NCI-H2196 (cell line): ENCODE results near the gene PLGLB2.
"Not testable (repeated sequence)": the region's sequence is repeated elsewhere in the genome, so short reads cannot be mapped to it uniquely, and the experiment has no call there.

Source experiments
- DNase-seq: peaks from one replicate; lab custom pipeline; 2025; ENCODE audit not compliant: unreplicated experiment; lab: John Stamatoyannopoulos, UW

Gene PLGLB2

DNA sequence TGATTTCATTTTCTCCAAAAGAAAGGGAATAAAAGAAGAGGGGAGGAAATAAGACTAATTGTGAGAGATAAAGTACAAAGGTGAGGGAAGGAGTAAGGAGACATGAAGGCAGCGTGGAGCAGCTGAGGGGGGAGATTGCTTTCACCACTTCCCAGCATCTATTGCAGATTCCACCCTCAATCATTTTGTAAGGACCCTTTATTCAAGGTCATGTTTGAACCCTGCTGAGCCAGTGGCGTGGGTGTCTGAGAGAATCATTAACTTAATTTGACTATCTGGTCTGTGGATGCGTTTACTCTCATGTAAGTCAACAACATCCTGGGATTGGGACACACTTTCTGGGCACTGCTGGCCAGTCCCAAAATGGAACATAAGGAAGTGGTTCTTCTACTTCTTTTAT, at the start of gene PLGLB2:
Gene PLGLB2, plus strand, starts transcription at position 297 of the 400 bp plus-strand sequence. Its CDS starts 67 bp downstream, at position 364.
- DNase-seq: not testable (repeated sequence)

DNA sequence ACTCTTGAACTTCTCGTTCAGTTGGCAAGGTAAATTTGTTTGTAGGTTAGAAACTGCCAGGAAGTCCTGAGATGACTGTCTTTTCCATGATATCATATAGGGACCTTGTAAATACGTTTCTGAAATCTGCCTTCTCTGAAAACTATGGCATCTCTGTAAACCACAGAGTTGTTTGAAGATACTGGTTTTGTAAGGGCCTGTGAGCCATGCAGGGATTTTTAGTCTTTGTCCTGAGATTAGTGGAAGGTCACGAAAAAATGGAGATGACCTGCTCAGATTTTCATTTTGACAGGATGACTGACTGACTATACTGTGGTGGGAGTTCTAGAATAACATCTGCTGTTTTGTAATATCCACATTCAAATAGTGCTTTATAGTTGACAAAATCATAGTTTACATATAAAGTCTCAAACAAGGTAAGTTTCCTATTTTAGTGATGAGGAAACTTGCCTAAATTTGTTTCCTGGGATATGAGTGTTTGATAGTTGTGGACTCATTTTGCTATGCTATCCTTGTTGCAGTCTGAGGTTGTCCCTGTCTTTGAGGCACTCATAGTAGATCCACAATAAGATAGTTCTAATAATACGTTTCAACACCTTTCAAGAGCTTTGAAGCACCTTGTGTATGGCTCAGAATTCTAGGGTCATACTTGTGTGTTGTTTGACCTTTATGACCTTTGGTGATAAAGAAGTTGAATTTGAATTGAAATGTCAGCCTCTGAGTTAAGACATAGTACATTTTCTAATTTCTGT, 43.1 kb upstream of the PLGLB2 start:
- not testable (repeated sequence) for DNase-seq

DNA sequence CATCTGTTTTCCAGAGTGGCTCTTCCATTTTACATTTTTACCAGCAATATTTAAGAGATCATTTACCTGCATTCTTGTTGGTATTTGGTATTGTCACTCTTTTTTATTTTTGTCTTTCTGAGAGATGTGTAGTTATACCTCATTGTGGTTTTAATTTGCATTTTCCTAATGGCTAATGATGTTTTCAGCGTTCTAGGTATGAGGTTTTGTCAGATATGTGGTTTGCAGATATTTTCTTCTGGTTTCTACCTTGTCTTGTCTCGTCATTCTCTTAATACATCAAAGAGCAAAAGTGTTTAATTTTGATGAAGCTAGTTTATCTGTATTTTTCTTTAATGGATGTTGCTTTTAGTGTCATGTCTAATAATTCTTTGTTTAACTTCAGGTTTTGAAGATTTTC, 39.5 kb upstream of the PLGLB2 start:
- not testable (repeated sequence) for DNase-seq

DNA sequence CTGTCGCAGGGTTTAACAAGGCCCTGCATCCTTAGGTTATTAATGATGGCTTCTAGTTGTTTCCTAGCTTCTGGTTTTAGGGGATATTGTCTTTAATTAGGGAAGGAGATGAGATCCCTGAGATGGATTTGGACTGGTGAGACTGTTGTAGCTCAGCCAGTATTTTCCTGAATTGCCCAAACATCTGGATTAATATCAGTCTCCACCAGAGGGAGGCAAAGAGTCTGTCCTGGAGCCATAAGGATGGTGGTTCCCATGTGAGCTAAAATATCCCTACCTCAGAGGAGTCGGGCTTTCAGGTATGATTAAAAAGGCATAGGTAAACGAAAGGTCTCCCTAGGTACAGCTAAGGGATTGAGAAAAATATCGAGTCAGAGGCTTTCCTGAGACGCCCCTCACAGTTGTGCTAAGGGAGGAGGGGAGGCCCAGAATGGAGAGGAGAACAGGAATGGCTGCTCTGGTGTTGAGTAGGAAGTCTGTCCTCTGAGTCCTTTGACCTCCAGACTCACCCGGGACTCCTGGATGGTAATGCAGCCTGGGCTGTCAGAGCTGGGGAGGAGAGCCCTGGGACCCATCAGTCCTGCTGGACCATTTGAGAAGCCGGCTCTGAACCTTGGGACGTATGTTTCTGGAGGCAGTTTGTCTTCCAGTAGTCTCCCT, 19.8 kb upstream of the PLGLB2 start:
- not testable (repeated sequence) for DNase-seq

DNA sequence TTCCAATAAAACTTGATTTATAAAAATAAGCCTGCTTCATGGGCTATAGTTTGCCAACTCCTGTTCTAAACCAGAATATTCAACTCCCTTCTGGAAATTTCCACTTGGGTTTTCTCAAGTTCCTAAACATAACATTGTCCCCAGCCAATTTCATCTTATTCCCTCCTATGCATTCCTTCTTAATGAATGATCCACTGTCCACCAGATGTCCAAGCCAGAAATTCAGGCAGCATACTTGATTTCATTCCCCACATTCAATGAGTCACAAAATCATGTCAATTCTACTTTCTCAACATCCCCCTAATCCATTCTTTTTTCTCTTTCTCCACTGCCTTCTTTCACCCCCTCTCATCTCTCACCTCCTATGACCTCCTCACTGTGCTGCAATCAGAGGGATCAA, 7.0 kb upstream of the PLGLB2 start:
- DNase-seq: not testable (repeated sequence)

DNA sequence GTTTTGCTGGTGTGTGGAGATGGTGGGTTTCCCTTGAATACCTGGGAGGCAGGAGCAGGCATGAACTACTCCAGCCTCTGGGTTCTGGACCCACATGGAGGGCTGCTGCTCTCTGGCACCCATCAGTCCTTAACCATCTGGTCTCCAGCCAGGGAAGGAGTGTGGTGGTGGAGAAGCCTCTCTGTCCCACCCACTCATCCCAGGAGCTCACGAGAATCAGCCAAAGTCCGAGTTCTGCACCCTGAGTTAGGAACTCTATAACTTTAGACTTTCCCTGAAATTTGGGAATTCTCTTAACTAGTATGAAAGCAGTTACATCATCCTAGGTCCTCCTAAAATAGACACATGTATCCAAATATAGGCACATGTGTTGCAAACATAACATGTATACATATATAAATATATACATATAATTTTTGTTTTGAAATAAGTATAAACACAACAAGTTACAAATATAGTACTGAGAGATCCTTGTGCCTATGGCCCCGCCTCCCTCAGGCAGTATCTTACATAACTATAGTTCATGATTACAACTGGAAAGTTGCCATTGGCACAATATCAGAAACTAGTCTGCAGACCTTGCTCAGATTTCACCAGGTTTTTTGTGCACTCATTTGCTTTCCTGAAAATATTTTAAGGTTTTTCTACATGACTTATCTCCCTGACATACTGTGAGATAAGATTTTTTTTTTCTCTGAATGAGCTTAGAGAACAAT, 5.3 kb upstream of the PLGLB2 start:
- DNase-seq: not testable (repeated sequence)

DNA sequence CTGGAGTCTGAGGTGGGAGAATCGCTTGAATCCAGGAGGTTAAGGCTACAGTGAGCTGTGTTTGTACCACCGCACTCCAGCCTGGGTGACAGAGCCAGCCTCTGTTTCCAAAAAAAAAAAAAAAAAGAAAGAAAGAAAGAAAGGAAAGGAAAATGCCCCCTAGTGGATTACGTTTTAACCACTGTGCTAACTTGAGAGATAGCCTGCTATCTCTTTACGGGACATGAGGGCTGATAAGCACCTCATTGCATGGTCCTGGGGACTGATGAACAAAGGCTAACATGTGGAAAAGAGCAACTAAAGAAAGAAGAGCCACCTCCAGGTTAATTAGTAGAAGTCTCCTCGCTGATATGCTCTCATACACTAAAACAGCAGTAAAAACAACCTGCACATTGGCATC, 4.2 kb upstream of the PLGLB2 start:
- not testable (repeated sequence) for DNase-seq

DNA sequence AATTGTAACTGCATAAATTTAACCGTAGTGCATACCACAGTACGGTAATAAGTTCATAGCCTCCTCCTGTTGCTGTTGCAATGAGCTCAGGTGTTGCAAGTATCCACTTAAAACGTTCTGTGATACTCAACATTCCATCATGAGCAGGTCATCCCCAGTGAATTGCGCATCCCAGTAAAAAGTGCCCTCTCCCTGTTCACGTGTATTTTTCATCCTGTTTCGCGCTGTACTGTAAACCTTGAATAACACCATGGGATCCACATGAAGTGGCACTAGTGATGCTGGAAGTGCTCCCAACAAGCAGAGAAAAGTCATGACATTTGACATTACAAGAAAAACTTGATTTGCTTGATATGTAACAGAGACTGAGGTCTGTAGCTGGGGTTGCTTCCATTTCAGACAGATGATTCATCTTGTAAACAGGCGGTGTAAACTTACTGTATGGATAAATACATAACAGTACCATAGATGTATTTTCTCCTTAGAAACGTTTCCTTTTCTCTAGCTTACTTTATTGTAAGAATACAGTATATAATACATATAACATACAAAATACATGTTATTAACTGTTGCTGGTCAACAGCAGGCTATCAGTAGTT, 2.4 kb upstream of the PLGLB2 start:
- not testable (repeated sequence) for DNase-seq

DNA sequence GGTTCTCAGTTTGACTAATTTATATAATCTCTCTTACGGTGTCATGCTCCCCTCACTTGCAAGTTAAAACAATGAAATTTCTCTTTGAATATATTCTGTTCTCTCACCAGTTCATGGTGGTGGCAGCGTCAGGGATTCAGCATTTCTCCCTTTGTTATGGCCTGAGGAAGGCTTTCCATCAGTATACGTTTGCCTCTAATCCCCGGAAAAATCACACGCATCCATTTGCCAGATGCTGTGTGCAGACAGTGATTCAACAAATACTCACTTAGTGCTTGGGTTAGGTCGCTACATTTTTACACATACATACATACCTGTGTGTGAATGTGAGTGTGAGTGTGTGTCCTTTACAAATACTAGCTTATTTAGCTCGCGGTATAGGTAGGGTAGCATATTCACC, 637 bp downstream of the PLGLB2 start:
- not testable (repeated sequence) for DNase-seq

DNA sequence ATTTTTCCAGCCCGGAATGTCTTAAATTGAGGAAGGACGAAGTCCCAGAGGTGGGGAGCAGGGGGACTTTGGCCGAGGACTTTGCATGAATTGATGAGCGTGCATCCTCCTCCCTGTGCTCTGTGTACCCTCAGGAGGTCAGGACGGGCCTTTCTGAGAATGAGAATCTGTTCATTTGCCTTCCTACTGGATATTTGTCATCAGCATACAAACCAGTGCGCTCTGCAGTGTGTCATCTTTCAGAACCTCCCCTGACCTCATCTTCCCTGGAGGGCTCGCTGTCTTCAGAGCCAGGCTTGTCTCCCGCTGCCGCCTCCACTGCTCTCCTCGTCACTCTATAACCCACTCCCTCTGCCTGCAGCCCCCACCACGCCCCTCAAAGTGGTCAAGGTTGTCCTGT, 2.7 kb downstream of the PLGLB2 start:
- not testable (repeated sequence) for DNase-seq

DNA sequence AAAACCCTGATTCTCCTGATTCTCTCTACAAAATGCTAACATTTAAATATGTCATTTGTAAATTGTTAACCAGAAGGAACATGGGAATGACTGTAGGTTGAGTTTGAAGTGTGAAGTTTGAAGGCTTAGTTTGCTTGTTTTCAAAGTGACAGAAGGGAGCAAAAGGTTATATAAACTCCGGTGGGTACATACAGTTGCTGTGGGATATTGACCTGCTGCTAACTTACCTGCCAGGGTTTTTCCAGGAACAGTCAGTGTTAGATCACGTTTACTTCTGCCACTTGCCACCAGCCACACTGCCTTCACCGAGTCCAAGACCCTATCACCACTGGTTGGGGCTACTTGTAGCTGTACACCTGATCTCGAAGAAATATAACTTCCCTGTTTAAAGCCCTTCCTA, 6.9 kb downstream of the PLGLB2 start:
- not testable (repeated sequence) for DNase-seq
